WTC11 (cell line): ENCODE data around the gene CNTN5. TPM values are rescaled to one million over a fixed set of nuclear protein-coding genes. Genes with fewer than 3 reads are reported as not detected.

ENCODE experiments used
- ATAC-seq: fragments of 200-7000 bp; cut with Tn5 transposase; 2 replicates; pipeline ENCODE4 v1.10.0; 2021; ENCODE audit warnings: mild to moderate bottlenecking, moderate library complexity
- CTCF ChIA-PET: fragments of 300-600 bp; sonication (Branson Sonifier 250); formaldehyde crosslinking; loops from one replicate; lab custom pipeline; 2021; ENCODE audit warnings: antibody characterized with exemption; lab: Charles Lee
- POLR2A ChIA-PET: fragments of 350-600 bp; sonication (Branson Sonifier 250); formaldehyde crosslinking; loops from one replicate; lab custom pipeline; 2021; ENCODE audit warnings: antibody characterized with exemption; lab: Charles Lee
- DNase-seq: peaks from one replicate; pipeline ENCODE4 v3.0.0; 2021; ENCODE audit warnings: low spot score
- H3K27ac Mint-ChIP-seq: 2 replicates; pipeline ENCODE4 v1.8.0; 2021; ENCODE audit warnings: mixed read lengths
- H3K27me3 Mint-ChIP-seq: 2 replicates; pipeline ENCODE4 v1.8.0; 2021; ENCODE audit warnings: low read depth, mild to moderate bottlenecking, moderate library complexity, mixed read lengths
- H3K36me3 Mint-ChIP-seq: 2 replicates; pipeline ENCODE4 v1.8.0; 2021; ENCODE audit warnings: mixed read lengths
- H3K4me1 Mint-ChIP-seq: 2 replicates; pipeline ENCODE4 v1.8.0; 2022; ENCODE audit warnings: mixed read lengths
- H3K4me3 Mint-ChIP-seq: 2 replicates; pipeline ENCODE4 v1.8.0; 2021; ENCODE audit warnings: mild to moderate bottlenecking, moderate library complexity, mixed read lengths
- H3K9me3 Mint-ChIP-seq: 2 replicates; pipeline ENCODE4 v1.8.0; 2021; ENCODE audit warnings: mixed read lengths
- CREM ChIP-seq: sonication (generic); formaldehyde crosslinking; IDR thresholded peaks from 2 replicates; pipeline ENCODE4 v1.8.1; 2022; ENCODE audit warnings: mild to moderate bottlenecking, missing genetic modification reagents, moderate library complexity
- GABPB1 ChIP-seq: sonication (generic); formaldehyde crosslinking; IDR thresholded peaks from 2 replicates; pipeline ENCODE4 v1.8.1; 2023; ENCODE audit warnings: mild to moderate bottlenecking, missing genetic modification reagents
- IRF2 ChIP-seq: sonication (generic); formaldehyde crosslinking; IDR thresholded peaks from 2 replicates; pipeline ENCODE4 v1.8.0; 2022; ENCODE audit warnings: low read depth, missing genetic modification reagents, borderline replicate concordance
- KAT7 ChIP-seq: sonication (generic); formaldehyde crosslinking; IDR thresholded peaks from 2 replicates; pipeline ENCODE4 v1.8.1; 2023; ENCODE audit warnings: missing genetic modification reagents, mild to moderate bottlenecking, borderline replicate concordance
- MYBL2 ChIP-seq: sonication (generic); formaldehyde crosslinking; IDR thresholded peaks from 2 replicates; pipeline ENCODE4 v1.8.1; 2023; ENCODE audit warnings: mild to moderate bottlenecking, moderate library complexity, missing genetic modification reagents
- PRRX2 ChIP-seq: fragments of 250-450 bp; sonication (Bioruptor Pico); IDR thresholded peaks from 2 replicates; pipeline ENCODE4 v1.8.0; 2021; ENCODE audit warnings: mild to moderate bottlenecking
- SOX15 ChIP-seq: fragments of 250-450 bp; sonication (Bioruptor Pico); IDR thresholded peaks from 2 replicates; pipeline ENCODE4 v1.9.0; 2021; ENCODE audit warnings: mild to moderate bottlenecking
- TEAD1 ChIP-seq: sonication (generic); formaldehyde crosslinking; IDR thresholded peaks from 2 replicates; pipeline ENCODE4 v1.8.0; 2022; ENCODE audit warnings: mild to moderate bottlenecking, missing genetic modification reagents
- ZNF232 ChIP-seq: sonication (generic); formaldehyde crosslinking; IDR thresholded peaks from 2 replicates; pipeline ENCODE4 v1.8.0; 2022; ENCODE audit warnings: mild to moderate bottlenecking, missing genetic modification reagents
- ZNF396 ChIP-seq: fragments of 250-450 bp; sonication (Bioruptor Pico); IDR thresholded peaks from 2 replicates; pipeline ENCODE4 v1.8.0; 2021; ENCODE audit warnings: mild to moderate bottlenecking, moderate library complexity, borderline replicate concordance
- total RNA-seq: library from RNA; stranded (reverse); gene quantifications from 3 replicates; pipeline ENCODE4 v1.2.3, GENCODE V29; 2021
- TF ChIP-seq, protein P1 (sequence below): fragments of 250-450 bp; sonication (Bioruptor Pico); IDR thresholded peaks from 2 replicates; pipeline ENCODE4 v1.9.0; 2021; ENCODE audit warnings: mild to moderate bottlenecking, borderline replicate concordance
- TF ChIP-seq, protein P2 (sequence below): fragments of 250-450 bp; sonication (Bioruptor Pico); IDR thresholded peaks from 2 replicates; pipeline ENCODE4 v1.9.0; 2021; ENCODE audit warnings: mild to moderate bottlenecking
- TF ChIP-seq, protein P3 (sequence below): sonication (generic); formaldehyde crosslinking; IDR thresholded peaks from 2 replicates; pipeline ENCODE4 v1.8.0; 2023; ENCODE audit warnings: missing genetic modification reagents, mild to moderate bottlenecking, borderline replicate concordance
- TF ChIP-seq, protein P4 (sequence below): sonication (generic); formaldehyde crosslinking; IDR thresholded peaks from 2 replicates; pipeline ENCODE4 v1.8.1; 2023; ENCODE audit warnings: mild to moderate bottlenecking, missing genetic modification reagents
- TF ChIP-seq, protein P5 (sequence below): fragments of 250-450 bp; sonication (Bioruptor Pico); IDR thresholded peaks from 2 replicates; pipeline ENCODE4 v1.9.0; 2021; ENCODE audit warnings: mild to moderate bottlenecking

CNTN5 gene
- total RNA-seq, 1 experiment from 2014 or later, result 0.07 TPM

DNA sequence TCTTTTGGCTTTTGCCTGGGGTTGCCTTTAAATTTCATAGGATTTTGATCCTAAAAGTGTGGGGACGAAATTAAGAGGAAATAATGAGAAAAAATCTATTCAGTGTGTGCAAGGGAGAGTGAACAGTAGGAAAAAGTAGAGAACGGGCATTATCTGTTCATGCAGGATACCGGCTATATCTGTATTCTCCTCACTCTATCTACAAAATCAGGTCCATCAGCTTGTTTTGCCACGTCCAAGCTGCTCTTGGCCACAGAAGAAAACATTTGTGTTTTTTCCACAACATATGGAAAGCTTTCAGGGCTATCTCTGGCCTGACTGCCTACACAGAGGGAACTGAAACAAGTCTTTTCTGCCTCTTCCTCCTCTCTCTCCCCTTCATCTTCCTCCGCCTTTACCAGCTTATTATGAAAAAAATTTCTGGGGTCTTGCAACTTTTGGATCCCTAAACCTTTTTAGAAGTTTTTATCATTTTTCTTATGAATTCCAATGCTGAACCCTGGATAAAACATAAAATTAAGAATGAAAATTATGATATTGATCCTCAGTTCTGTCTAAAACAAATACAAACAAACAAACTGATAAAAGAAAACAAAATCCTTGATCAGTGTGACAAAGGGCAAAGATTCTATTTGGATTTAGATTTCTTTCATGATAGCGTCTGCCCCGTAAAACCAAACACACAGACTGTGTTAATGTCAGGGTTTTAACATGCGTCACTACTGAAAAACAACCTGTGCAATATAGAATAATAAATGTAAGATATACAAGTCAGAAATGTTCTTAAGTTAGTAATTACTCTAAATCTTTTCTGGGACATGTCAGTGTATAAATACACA lies 219.7 kb downstream of the CNTN5 start:
- CTCF ChIA-PET, result no interaction called here
- ATAC-seq (no peak), DNase-seq (no peak)
- Mint-ChIP-seq H3K4me3 (no peak overlapping the region), H3K4me1 (no peaks in the 10 kb centered on the region), H3K27me3 (no peaks in the 10 kb centered on the region), H3K27ac (no peak overlapping the region)
- POLR2A ChIA-PET, result no interaction called here
- TF ChIP-seq, protein P1, sequence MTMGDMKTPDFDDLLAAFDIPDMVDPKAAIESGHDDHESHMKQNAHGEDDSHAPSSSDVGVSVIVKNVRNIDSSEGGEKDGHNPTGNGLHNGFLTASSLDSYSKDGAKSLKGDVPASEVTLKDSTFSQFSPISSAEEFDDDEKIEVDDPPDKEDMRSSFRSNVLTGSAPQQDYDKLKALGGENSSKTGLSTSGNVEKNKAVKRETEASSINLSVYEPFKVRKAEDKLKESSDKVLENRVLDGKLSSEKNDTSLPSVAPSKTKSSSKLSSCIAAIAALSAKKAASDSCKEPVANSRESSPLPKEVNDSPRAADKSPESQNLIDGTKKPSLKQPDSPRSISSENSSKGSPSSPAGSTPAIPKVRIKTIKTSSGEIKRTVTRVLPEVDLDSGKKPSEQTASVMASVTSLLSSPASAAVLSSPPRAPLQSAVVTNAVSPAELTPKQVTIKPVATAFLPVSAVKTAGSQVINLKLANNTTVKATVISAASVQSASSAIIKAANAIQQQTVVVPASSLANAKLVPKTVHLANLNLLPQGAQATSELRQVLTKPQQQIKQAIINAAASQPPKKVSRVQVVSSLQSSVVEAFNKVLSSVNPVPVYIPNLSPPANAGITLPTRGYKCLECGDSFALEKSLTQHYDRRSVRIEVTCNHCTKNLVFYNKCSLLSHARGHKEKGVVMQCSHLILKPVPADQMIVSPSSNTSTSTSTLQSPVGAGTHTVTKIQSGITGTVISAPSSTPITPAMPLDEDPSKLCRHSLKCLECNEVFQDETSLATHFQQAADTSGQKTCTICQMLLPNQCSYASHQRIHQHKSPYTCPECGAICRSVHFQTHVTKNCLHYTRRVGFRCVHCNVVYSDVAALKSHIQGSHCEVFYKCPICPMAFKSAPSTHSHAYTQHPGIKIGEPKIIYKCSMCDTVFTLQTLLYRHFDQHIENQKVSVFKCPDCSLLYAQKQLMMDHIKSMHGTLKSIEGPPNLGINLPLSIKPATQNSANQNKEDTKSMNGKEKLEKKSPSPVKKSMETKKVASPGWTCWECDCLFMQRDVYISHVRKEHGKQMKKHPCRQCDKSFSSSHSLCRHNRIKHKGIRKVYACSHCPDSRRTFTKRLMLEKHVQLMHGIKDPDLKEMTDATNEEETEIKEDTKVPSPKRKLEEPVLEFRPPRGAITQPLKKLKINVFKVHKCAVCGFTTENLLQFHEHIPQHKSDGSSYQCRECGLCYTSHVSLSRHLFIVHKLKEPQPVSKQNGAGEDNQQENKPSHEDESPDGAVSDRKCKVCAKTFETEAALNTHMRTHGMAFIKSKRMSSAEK (CRISPR knock-in tag), result no peak
- no peak for TF ChIP-seq SOX15 (CRISPR knock-in tag)
- TF ChIP-seq, all 79 proteins: peak for 0
- Mint-ChIP-seq H3K36me3 (no peaks in the 10 kb centered on the region), H3K9me3 (peaks cover 8% of the 10 kb centered on the region)

DNA sequence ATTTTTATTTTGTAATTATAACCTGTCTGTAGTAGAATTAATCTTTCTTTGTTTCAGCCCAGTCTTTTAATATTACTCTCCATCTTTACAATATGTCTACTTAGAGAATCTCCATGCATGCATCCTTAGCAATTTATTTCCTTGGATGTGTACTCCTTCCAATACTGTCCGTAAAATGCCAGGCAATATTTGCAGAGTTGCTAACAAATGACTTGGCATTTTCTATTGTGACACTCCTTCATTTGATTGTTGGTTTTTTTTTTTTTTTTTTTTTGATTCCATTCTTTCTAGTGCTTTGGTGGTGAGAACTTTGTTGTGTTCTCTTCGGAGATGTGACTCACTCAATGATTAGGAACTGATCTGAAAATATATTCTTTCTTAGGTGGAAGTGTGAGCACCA lies 220.3 kb downstream of the CNTN5 start:
- Mint-ChIP-seq H3K4me1 (no peaks in the 10 kb centered on the region), H3K27ac (no peak overlapping the region), H3K27me3 (no peaks in the 10 kb centered on the region), H3K4me3 (no peak overlapping the region), H3K9me3 (peaks cover 8% of the 10 kb centered on the region), H3K36me3 (no peaks in the 10 kb centered on the region)
- DNase-seq (no peak), ATAC-seq (no peak)
- TF ChIP-seq MYBL2, result no peak
- TF ChIP-seq, protein P2, sequence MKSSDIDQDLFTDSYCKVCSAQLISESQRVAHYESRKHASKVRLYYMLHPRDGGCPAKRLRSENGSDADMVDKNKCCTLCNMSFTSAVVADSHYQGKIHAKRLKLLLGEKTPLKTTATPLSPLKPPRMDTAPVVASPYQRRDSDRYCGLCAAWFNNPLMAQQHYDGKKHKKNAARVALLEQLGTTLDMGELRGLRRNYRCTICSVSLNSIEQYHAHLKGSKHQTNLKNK, result no peak
- no peak for TF ChIP-seq IRF2 (CRISPR knock-in tag)
- no peak for TF ChIP-seq CREM (CRISPR knock-in tag)
- TF ChIP-seq, protein P3, sequence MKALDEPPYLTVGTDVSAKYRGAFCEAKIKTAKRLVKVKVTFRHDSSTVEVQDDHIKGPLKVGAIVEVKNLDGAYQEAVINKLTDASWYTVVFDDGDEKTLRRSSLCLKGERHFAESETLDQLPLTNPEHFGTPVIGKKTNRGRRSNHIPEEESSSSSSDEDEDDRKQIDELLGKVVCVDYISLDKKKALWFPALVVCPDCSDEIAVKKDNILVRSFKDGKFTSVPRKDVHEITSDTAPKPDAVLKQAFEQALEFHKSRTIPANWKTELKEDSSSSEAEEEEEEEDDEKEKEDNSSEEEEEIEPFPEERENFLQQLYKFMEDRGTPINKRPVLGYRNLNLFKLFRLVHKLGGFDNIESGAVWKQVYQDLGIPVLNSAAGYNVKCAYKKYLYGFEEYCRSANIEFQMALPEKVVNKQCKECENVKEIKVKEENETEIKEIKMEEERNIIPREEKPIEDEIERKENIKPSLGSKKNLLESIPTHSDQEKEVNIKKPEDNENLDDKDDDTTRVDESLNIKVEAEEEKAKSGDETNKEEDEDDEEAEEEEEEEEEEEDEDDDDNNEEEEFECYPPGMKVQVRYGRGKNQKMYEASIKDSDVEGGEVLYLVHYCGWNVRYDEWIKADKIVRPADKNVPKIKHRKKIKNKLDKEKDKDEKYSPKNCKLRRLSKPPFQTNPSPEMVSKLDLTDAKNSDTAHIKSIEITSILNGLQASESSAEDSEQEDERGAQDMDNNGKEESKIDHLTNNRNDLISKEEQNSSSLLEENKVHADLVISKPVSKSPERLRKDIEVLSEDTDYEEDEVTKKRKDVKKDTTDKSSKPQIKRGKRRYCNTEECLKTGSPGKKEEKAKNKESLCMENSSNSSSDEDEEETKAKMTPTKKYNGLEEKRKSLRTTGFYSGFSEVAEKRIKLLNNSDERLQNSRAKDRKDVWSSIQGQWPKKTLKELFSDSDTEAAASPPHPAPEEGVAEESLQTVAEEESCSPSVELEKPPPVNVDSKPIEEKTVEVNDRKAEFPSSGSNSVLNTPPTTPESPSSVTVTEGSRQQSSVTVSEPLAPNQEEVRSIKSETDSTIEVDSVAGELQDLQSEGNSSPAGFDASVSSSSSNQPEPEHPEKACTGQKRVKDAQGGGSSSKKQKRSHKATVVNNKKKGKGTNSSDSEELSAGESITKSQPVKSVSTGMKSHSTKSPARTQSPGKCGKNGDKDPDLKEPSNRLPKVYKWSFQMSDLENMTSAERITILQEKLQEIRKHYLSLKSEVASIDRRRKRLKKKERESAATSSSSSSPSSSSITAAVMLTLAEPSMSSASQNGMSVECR (CRISPR knock-in tag), result no peak
- TF ChIP-seq, protein P4, sequence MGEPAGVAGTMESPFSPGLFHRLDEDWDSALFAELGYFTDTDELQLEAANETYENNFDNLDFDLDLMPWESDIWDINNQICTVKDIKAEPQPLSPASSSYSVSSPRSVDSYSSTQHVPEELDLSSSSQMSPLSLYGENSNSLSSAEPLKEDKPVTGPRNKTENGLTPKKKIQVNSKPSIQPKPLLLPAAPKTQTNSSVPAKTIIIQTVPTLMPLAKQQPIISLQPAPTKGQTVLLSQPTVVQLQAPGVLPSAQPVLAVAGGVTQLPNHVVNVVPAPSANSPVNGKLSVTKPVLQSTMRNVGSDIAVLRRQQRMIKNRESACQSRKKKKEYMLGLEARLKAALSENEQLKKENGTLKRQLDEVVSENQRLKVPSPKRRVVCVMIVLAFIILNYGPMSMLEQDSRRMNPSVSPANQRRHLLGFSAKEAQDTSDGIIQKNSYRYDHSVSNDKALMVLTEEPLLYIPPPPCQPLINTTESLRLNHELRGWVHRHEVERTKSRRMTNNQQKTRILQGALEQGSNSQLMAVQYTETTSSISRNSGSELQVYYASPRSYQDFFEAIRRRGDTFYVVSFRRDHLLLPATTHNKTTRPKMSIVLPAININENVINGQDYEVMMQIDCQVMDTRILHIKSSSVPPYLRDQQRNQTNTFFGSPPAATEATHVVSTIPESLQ (CRISPR knock-in tag), result no peak
- no peak for TF ChIP-seq TEAD1 (CRISPR knock-in tag)
- TF ChIP-seq GABPB1, result no peak
- TF ChIP-seq, protein P5, sequence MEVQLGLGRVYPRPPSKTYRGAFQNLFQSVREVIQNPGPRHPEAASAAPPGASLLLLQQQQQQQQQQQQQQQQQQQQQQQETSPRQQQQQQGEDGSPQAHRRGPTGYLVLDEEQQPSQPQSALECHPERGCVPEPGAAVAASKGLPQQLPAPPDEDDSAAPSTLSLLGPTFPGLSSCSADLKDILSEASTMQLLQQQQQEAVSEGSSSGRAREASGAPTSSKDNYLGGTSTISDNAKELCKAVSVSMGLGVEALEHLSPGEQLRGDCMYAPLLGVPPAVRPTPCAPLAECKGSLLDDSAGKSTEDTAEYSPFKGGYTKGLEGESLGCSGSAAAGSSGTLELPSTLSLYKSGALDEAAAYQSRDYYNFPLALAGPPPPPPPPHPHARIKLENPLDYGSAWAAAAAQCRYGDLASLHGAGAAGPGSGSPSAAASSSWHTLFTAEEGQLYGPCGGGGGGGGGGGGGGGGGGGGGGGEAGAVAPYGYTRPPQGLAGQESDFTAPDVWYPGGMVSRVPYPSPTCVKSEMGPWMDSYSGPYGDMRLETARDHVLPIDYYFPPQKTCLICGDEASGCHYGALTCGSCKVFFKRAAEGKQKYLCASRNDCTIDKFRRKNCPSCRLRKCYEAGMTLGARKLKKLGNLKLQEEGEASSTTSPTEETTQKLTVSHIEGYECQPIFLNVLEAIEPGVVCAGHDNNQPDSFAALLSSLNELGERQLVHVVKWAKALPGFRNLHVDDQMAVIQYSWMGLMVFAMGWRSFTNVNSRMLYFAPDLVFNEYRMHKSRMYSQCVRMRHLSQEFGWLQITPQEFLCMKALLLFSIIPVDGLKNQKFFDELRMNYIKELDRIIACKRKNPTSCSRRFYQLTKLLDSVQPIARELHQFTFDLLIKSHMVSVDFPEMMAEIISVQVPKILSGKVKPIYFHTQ (CRISPR knock-in tag), result no peak
- no peak for TF ChIP-seq KAT7 (CRISPR knock-in tag)
- TF ChIP-seq ZNF232 (CRISPR knock-in tag), result no peak
- TF ChIP-seq PRRX2 (CRISPR knock-in tag), result no peak
- TF ChIP-seq ZNF396 (CRISPR knock-in tag), result no peak
- TF ChIP-seq, all 79 proteins: peak for 0
- ChIA-PET CTCF (no interaction called here), POLR2A (no interaction called here)
